Neuronal stem cell (in vitro differentiated cells): ENCODE results near the gene DCP2.

Experiments used
- DNase-seq: peaks from one replicate; pipeline ENCODE4 v3.0.0-alpha.2; 2013; ENCODE audit warnings: low spot score
- H2AFZ ChIP-seq: one replicate; pipeline ENCODE4 v1.6.1; 2013; ENCODE audit warnings: mild to moderate bottlenecking, low read length, inconsistent platforms
- H2AK5ac ChIP-seq: 2 replicates; pipeline ENCODE4 v1.6.1; 2013; ENCODE audit warnings: low read depth, mild to moderate bottlenecking, inconsistent platforms, low read length, moderate library complexity, mixed read lengths
- H2BK120ac ChIP-seq: 2 replicates; pipeline ENCODE4 v1.6.1; 2013; ENCODE audit warnings: low read depth, mild to moderate bottlenecking, inconsistent platforms, low read length, moderate library complexity, mixed read lengths
- H2BK12ac ChIP-seq: one replicate; pipeline ENCODE4 v1.6.1; 2013; ENCODE audit warnings: low read length, inconsistent platforms
- H2BK15ac ChIP-seq: 2 replicates; pipeline ENCODE4 v1.6.1; 2013; ENCODE audit warnings: mild to moderate bottlenecking, low read length, inconsistent platforms, mixed read lengths
- H2BK5ac ChIP-seq: one replicate; pipeline ENCODE4 v1.6.1; 2013; ENCODE audit warnings: inconsistent platforms, mild to moderate bottlenecking, low read length, moderate library complexity
- H3K14ac ChIP-seq: one replicate; pipeline ENCODE4 v1.6.1; 2013; ENCODE audit warnings: low read length, inconsistent platforms
- H3K18ac ChIP-seq: 2 replicates; pipeline ENCODE4 v1.6.1; 2013; ENCODE audit warnings: low read length, inconsistent platforms
- H3K23ac ChIP-seq: 2 replicates; pipeline ENCODE4 v1.6.1; 2013; ENCODE audit warnings: low read depth, mild to moderate bottlenecking, mixed read lengths, low read length, inconsistent platforms; ENCODE audit not compliant: poor library complexity
- H3K27ac ChIP-seq: replicated peaks from 3 replicates; pipeline ENCODE4 v1.5.1; 2013; ENCODE audit warnings: low read length, inconsistent platforms
- H3K27me3 ChIP-seq, 3 experiments: 2 replicates each; pipeline ENCODE4 v1.6.1; 2013; ENCODE audit warnings: low read length in 3 of 3, mild to moderate bottlenecking in 2 of 3, inconsistent platforms in 1 of 3, low read depth in 1 of 3, mixed read lengths in 1 of 3, moderate library complexity in 1 of 3; ENCODE audit not compliant: control insufficient read depth in 3 of 3, insufficient read depth in 3 of 3
- H3K36me3 ChIP-seq, 2 donors: replicated peaks in 1 of 2; 2 replicates each; pipeline ENCODE4 v1.6.1; 2013; ENCODE audit warnings: low read length in 2 of 2; ENCODE audit not compliant: control insufficient read depth in 2 of 2, insufficient read depth in 2 of 2
- H3K4ac ChIP-seq: 2 replicates; pipeline ENCODE4 v1.6.1; 2013; ENCODE audit warnings: inconsistent platforms, mild to moderate bottlenecking, low read length, moderate library complexity
- H3K4me1 ChIP-seq, 2 donors: 1 replicate in 1 of 2; 2 replicates in 1 of 2; pipeline ENCODE4 v1.6.1; 2013; ENCODE audit warnings: low read length in 2 of 2, low read depth in 1 of 2; ENCODE audit not compliant: control insufficient read depth in 2 of 2, insufficient read depth in 1 of 2
- H3K4me2 ChIP-seq: one replicate; pipeline ENCODE4 v1.6.1; 2013; ENCODE audit warnings: mild to moderate bottlenecking, low read length, inconsistent platforms; ENCODE audit not compliant: insufficient read depth, poor library complexity, severe bottlenecking
- H3K4me3 ChIP-seq, 2 donors: 2 replicates each; pipeline ENCODE4 v1.5.1; 2013; ENCODE audit warnings: low read length in 2 of 2, mild to moderate bottlenecking in 2 of 2, inconsistent platforms in 1 of 2, moderate library complexity in 1 of 2
- H3K79me1 ChIP-seq: one replicate; pipeline ENCODE4 v1.6.1; 2013; ENCODE audit warnings: low read depth, mild to moderate bottlenecking, inconsistent platforms, low read length, moderate library complexity
- H3K9ac ChIP-seq: one replicate; pipeline ENCODE4 v1.6.1; 2013; ENCODE audit warnings: mild to moderate bottlenecking, low read depth, low read length, inconsistent platforms; ENCODE audit not compliant: poor library complexity
- H3K9me3 ChIP-seq, 2 donors: replicated peaks in 1 of 2; 2 replicates each; pipeline versions ENCODE3 to v1.6.1; 2013; ENCODE audit warnings: low read length in 2 of 2, mild to moderate bottlenecking in 2 of 2, inconsistent platforms in 1 of 2, low read depth in 1 of 2, mixed read lengths in 1 of 2, moderate library complexity in 1 of 2; ENCODE audit not compliant: control insufficient read depth in 2 of 2, insufficient read depth in 1 of 2
- H4K8ac ChIP-seq: one replicate; pipeline ENCODE4 v1.6.1; 2013; ENCODE audit warnings: low read depth, mild to moderate bottlenecking, inconsistent platforms, low read length, moderate library complexity
- H4K91ac ChIP-seq: one replicate; pipeline ENCODE4 v1.6.1; 2013; ENCODE audit warnings: low read length, low read depth, mild to moderate bottlenecking, inconsistent platforms; ENCODE audit not compliant: poor library complexity
- WGBS, 2 donors: extraction: QIAGEN DNeasy Blood & Tissue Kit; methylation state at CpG; one replicate each; pipeline ENCODE4 v1.1.7; 2013; ENCODE audit warnings: missing lambda C conversion rate in 2 of 2, mixed read lengths in 1 of 2; ENCODE audit not compliant: insufficient read length in 2 of 2, insufficient replicate concordance in 1 of 2; ENCODE audit errors: extremely low coverage in 2 of 2; 5-methylcytosine and 5-hydroxymethylcytosine counted together

The DCP2 gene

GRCh38 chr5:113036321-113036720, 59.7 kb downstream of the DCP2 start:
- DNase-seq = no peak
- no peak overlapping the region for H4K91ac ChIP-seq
- H3K36me3 ChIP-seq = no peaks in the 10 kb centered on the region
- no peak overlapping the region for H2BK12ac ChIP-seq
- peaks cover 0 to 3% of the 10 kb centered on the region in 2 donors for H3K4me1 ChIP-seq
- H2AFZ ChIP-seq = no peak overlapping the region
- no peak overlapping the region for H2BK15ac ChIP-seq
- H4K8ac ChIP-seq = no peak overlapping the region
- H3K79me1 ChIP-seq = no peaks in the 10 kb centered on the region
- no peak overlapping the region for H3K4me2 ChIP-seq
- H2BK120ac ChIP-seq = no peak overlapping the region
- no peaks in the 10 kb centered on the region for H3K9me3 ChIP-seq
- no peak overlapping the region for H3K9ac ChIP-seq
- H3K4me3 ChIP-seq = no peak overlapping the region
- H3K14ac ChIP-seq = no peak overlapping the region
- no peak overlapping the region for H2AK5ac ChIP-seq
- H3K27me3 ChIP-seq = no peaks in the 10 kb centered on the region
- H2BK5ac ChIP-seq = no peak overlapping the region
- no peak overlapping the region for H3K23ac ChIP-seq
- no peak overlapping the region for H3K27ac ChIP-seq
- no peak overlapping the region for H3K18ac ChIP-seq
- WGBS, 2 donors = no CpG with 5 or more reads among the region's 4 CpGs
- H3K4ac ChIP-seq = no peak overlapping the region

GRCh38 chr5:113036826-113037225, 60.2 kb downstream of the DCP2 start:
- H3K4ac ChIP-seq = no peak overlapping the region
- no peak overlapping the region for H4K8ac ChIP-seq
- H3K79me1 ChIP-seq = no peaks in the 10 kb centered on the region
- no peaks in the 10 kb centered on the region for H3K9me3 ChIP-seq
- H3K36me3 ChIP-seq = no peaks in the 10 kb centered on the region
- H4K91ac ChIP-seq = no peak overlapping the region
- H2BK120ac ChIP-seq = no peak overlapping the region
- H3K9ac ChIP-seq = no peak overlapping the region
- WGBS, 2 donors = no CpG with 5 or more reads among the region's 1 CpG
- no peak overlapping the region for H3K14ac ChIP-seq
- H3K4me2 ChIP-seq = no peak overlapping the region
- H2AFZ ChIP-seq = no peak overlapping the region
- no peak overlapping the region for H2BK15ac ChIP-seq
- H3K27ac ChIP-seq = no peak overlapping the region
- H3K4me1 ChIP-seq = peaks cover 0 to 3% of the 10 kb centered on the region in 2 donors
- no peak overlapping the region for H2BK5ac ChIP-seq
- no peaks in the 10 kb centered on the region for H3K27me3 ChIP-seq
- DNase-seq = no peak
- H3K18ac ChIP-seq = no peak overlapping the region
- H2AK5ac ChIP-seq = no peak overlapping the region
- H2BK12ac ChIP-seq = no peak overlapping the region
- no peak overlapping the region for H3K4me3 ChIP-seq
- H3K23ac ChIP-seq = no peak overlapping the region

GRCh38 chr5:113038136-113038535, 61.5 kb downstream of the DCP2 start:
- no CpG with 5 or more reads among the region's 1 CpG for WGBS, 2 donors
- no peaks in the 10 kb centered on the region for H3K79me1 ChIP-seq
- no peaks in the 10 kb centered on the region for H3K27me3 ChIP-seq
- no peaks in the 10 kb centered on the region for H3K36me3 ChIP-seq
- no peak for DNase-seq
- H2BK12ac ChIP-seq = no peak overlapping the region
- no peak overlapping the region for H3K23ac ChIP-seq
- no peak overlapping the region for H2BK15ac ChIP-seq
- H3K4ac ChIP-seq = no peak overlapping the region
- no peak overlapping the region for H2BK5ac ChIP-seq
- H3K9me3 ChIP-seq = no peaks in the 10 kb centered on the region
- no peak overlapping the region for H2AFZ ChIP-seq
- no peak overlapping the region for H4K8ac ChIP-seq
- no peak overlapping the region for H3K9ac ChIP-seq
- no peak overlapping the region for H2AK5ac ChIP-seq
- H3K14ac ChIP-seq = no peak overlapping the region
- H3K4me2 ChIP-seq = no peak overlapping the region
- H3K4me3 ChIP-seq = no peak overlapping the region
- H2BK120ac ChIP-seq = no peak overlapping the region
- H4K91ac ChIP-seq = no peak overlapping the region
- H3K4me1 ChIP-seq = peaks cover 0 to 3% of the 10 kb centered on the region in 2 donors
- no peak overlapping the region for H3K27ac ChIP-seq
- no peak overlapping the region for H3K18ac ChIP-seq

GRCh38 chr5:113038714-113039113, 62.1 kb downstream of the DCP2 start:
- no peak overlapping the region for H3K14ac ChIP-seq
- H4K8ac ChIP-seq = no peak overlapping the region
- no peak overlapping the region for H2BK120ac ChIP-seq
- no peak overlapping the region for H2BK12ac ChIP-seq
- H2AK5ac ChIP-seq = peak overlapping the region; percentile 18
- no peak overlapping the region for H2BK5ac ChIP-seq
- no peak overlapping the region for H3K27ac ChIP-seq
- no peak overlapping the region for H3K18ac ChIP-seq
- DNase-seq = no peak
- H3K23ac ChIP-seq = no peak overlapping the region
- no peak overlapping the region for H2BK15ac ChIP-seq
- no CpG with 5 or more reads among the region's 9 CpGs for WGBS, 2 donors
- no peak overlapping the region for H2AFZ ChIP-seq
- H3K4ac ChIP-seq = no peak overlapping the region
- H3K4me3 ChIP-seq = no peak overlapping the region
- peaks cover 0 to 5% of the 10 kb centered on the region in 2 donors for H3K4me1 ChIP-seq
- H3K79me1 ChIP-seq = no peaks in the 10 kb centered on the region
- no peaks in the 10 kb centered on the region for H3K27me3 ChIP-seq
- no peak overlapping the region for H3K4me2 ChIP-seq
- peak overlapping the region; percentile 46 for H4K91ac ChIP-seq
- H3K36me3 ChIP-seq = no peaks in the 10 kb centered on the region
- H3K9ac ChIP-seq = no peak overlapping the region
- H3K9me3 ChIP-seq = no peaks in the 10 kb centered on the region
